ENCODE results near the gene HBP1. TPM values are rescaled to one million over a fixed set of nuclear protein-coding genes. Genes with fewer than 3 reads are reported as not detected.
A peak's percentile ranks its signal among the peaks of the same experiment; 100 is the strongest.
"Not testable (repeated sequence)": the region's sequence is repeated elsewhere in the genome, so short reads cannot be mapped to it uniquely, and the experiment has no call there.

Gene HBP1
- total RNA-seq, 1 donor from 2014 or later: 49.2 TPM

GRCh38 chr7:107152011-107152410 is 16.8 kb upstream of the HBP1 start:
- no peak for DNase-seq (ENCODE audit: low spot score)

DNA sequence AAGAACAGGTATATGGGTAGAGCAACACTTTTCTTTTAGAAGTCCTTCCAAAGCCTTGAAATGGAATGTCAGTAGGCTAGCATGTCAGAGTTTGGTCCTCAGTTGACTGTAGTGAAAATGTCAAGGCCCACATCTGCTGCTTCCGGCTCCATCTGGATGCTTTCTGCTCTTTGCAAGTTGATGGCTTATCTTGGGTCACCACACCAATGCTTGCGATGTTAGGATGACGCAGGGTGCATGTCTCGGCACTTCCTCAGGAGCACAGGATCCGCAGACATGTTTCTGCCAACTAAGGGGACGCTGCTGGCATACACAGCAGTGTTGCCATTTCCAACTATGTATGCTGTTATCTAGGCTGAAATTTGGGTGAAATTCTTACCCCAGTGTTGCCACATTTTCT is 14.0 kb upstream of the HBP1 start:
- DNase-seq (ENCODE audit: low spot score): no peak

DNA sequence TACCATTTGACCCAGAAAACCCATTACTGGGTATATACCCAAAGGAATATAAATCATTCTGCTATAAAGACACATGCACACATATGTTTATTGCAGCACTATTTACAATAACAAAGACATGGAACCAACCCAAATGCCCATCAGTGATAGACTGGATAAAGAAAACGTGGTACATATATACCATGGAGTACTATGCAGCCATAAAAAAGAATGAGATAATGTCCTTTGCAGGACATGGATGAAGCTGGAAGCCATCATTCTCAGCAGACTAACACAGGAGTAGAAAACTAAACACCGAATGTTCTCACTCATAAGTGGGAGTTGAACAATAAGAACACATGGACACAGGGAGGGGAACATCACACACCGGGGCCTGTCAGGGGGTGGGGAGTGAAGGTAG is 13.1 kb upstream of the HBP1 start:
- not testable (repeated sequence) for DNase-seq (ENCODE audit: low spot score)

GRCh38 chr7:107157091-107157490 is 11.7 kb upstream of the HBP1 start:
- DNase-seq (ENCODE audit: low spot score): no peak

- no peak for DNase-seq (ENCODE audit: low spot score)
Observed at GRCh38 chr7:107158028-107158427, 10.8 kb upstream of the HBP1 start.

DNA sequence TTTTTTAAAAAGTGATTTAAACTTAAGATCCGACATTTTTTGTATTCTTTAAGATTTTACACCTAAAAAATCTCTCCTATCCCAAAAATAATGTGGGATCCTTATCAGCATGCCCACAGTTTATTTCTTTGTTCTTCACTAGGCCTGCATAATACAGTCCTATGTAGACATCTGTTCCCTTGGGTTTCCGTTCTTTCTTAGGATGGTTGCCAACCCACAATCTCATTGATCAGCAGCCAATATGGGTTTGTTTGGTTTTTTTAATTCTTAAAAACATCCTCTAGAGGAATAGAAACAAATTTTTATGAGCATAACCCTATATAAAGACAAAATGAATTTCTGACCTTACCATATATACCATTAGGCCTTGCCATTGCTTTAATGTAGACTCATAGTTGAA is 8.4 kb upstream of the HBP1 start:
- DNase-seq (ENCODE audit: low spot score): no peak

DNA sequence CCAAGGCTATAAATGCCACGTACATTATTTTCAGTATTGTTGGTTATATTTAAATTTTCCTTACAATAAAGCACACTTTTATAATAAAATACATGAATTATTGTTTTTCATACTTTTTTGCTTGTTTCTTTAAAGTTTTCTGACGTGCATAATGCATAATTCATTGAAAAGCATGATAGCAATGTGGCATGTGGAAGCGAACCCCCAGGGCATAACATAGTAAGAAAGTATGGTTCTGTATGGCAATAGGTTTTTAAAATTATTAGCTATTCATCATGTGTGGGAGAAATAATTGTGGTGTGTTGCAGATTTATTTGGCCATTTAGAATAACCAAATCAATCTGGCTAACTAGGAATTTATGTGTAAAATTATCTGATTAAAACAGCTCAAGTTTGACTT is 7.4 kb upstream of the HBP1 start:
- no peak for DNase-seq (ENCODE audit: low spot score)

GRCh38 chr7:107162475-107162874 is 6.3 kb upstream of the HBP1 start:
- no peak for DNase-seq (ENCODE audit: low spot score)

DNA sequence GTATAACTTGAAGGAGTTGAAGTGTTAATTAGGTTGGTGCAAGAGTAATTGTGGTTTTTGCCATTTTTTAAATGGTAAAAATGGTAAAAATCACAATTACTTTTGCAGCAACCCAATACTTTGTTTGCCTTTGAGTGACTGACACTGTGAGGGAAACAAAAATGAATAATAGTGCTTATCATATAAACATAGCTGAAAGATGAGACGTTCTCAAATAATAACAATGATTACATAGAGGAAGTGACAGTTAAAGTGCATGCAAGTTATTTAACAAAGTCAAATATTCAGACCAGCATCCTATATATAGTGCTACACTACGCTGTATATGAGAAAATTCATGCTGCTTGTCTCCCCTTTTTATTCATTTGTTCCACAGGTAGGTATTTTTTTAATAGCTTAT is 4.7 kb upstream of the HBP1 start:
- DNase-seq (ENCODE audit: low spot score): no peak

DNA sequence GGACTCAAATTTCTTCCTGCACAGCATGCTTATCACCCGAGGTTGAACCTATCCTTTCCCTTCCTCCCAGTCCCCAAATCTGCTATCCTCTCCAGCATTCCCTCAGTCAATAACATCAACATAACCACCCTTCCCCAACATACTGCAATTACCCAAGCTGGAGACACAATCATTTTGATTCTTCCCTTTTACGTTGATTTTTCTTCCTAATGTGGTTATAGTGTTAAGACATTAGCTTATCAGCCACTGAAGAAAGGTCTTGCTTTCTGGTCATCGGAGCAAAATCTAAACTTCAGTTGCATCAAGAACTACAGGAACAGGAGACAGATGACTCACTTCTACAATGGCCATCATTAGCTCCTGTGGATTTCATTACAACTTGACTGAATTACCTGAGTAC is 3.5 kb upstream of the HBP1 start:
- DNase-seq (ENCODE audit: low spot score): no peak

DNA sequence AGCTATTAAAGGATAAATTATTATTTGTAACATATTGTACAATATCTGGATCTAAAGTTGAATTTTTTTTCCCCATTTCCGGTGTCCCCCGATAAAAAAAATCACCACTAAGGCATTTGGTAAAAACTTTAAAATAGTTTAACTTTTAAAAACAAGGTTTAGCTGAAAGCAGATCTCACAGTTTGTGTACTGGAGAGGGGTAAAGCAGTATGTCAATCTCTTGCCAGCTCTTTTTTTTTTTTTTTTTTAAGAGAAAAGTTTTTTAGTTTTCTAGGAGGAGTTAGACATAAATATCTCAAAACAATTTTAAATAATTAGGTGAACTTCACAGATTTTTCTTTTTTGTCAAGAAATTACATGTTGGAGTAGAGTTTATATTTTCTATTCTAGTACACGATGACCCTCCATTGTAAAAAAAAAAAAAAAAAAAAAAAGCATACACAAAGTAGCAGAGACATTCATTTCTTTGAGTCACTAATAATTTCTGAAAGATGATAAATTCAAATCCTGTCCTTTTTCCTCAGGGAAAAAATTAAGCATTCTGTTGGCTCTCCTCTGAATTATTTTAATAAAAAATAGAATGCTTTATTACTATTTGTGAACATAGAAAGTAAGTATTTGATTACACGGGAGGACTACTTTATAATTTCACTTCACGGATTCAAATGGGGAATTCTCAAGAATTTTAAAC is 1.9 kb upstream of the HBP1 start:
- no peak for DNase-seq (ENCODE audit: low spot score)

DNA sequence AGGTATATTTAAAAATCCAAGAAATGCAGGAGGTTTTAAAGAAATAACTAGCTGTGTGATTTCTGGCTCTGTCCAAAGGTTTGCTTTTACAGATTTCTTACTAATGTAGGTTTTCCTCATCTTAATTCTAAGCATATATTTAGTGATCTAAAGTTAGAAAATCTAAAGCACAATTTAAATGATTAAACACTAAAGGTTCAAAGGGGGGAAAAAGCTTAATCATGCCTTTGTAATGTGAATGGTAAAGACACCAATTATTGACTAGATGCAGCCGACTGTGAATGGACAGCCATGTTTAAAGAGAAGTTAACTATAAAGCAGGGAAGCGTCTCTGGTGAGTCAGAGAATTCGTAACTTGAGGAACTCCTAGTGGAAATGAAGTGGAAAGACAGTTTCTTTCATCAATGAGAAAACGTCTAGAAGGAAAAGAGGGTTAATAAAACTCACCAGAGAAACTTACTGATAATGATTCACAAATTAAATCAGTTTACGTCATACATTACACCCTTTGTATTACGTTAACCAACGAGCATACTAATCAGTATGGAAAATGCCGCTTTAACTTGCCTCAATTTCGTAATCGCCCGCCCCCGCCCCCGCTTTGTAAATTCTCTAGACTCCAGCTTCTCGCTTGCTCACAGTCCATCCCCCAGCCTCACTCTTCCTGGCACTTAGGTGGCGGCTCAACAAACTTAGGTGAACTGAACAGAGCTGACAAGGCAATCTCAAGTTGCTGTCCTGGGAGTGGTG is 1.1 kb upstream of the HBP1 start:
- DNase-seq (ENCODE audit: low spot score): no peak

DNA sequence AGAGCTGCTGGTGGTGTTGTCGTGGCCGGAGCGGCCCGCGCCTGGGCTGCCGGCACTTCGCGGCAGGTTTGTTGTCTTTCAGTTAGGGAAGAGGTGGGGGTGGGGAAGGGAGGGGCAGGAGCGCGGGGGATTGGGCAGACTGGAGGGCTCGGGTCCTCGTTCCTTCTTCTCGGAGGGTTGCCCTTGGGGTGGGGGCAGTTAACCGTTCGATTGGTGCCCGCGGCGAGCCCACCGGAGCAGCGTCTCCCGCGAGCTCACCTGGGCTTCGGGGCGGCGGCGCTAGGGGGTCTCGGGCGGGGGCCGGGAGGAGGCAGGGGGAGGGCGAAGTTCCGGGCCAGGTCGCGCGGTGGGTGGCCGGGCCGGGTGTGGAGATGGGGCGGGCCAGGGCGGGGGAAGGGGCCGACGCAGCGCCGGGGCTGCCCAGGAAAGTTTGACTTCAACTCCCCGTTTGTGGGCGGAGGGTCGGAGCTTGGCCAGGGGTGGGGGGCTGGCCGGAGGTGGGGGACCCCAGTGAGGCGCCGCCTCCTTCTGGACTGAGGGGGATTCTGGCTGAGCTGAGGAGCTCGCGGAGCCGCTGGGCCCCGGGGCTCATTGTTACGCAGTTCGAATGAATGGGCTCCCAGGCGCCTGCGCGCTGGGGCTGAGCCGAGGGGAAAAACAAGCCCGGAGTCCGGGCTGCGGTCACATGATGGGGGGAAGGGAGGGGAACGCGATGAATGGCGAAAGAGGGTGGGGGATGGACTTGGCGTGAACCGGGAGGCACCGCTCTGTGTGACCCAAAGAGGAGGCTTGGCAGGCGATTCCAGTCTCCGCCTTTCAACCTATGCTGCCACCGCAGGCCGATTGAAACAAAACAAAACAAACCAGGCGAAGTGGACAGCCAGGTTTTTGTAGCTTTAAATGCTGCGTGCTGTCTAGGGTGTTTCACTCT is 582 bp downstream of the HBP1 start:
- peak; percentile 98 for DNase-seq (ENCODE audit: low spot score)

DNA sequence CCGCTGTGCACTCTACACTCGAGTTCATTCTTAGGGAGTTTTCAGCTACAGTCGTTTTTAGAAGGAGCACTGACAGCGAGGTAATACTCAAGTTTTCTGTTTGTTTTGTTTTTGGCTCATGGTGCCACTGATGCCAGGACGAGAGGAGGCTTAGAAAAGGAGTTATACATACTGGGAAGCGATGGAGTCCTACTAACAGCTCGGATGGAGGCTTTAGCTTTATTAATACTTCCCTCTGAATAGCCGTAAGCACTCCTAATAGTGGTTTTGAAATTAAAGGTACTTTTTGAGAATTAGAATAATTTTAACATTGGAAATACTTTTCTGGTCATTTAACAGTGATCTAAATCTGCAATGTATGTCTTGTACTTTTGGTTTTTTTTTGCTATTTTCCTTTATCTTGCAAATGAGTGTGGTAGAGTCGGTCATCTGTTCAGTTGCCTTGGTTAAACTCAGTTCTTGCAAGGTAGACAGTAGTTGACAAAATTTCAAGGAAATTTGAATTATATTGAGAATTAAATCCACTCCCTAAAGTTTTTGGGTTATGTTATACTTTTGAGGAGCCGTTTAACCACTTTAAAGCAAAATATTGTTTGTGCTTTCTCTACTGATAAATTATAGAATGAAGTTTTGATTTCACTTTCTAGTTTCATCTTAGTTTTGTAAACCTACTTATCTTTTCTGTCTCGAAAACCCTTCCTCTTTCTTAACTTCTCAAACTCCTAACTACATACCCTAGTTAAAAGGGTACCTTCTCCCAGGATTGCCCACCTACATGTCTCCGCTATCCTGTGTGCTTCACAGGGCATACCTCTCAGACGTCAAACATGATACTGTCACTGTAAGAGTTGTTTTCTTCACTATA is 1.5 kb downstream of the HBP1 start:
- DNase-seq (ENCODE audit: low spot score): no peak

DNA sequence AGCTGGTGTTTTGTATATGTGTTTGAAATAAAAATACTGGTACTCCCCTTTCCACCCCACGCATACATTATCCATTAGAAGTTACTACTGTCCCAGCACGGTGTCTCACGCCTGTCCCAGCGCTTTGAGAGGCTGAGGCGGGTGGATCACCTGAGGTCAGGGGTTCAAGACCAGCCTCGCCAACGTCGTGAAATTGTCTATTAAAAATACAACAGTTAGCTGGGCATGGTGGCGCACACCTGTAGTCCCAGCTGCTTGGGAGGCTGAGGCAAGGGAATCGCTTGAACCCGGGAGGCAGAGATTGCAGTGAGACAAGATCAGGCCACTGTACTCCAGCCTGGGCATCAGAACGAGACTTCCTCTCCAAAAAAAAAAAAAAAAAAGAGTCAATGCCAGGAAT is 2.7 kb downstream of the HBP1 start:
- no peak for DNase-seq (ENCODE audit: low spot score)

GRCh38 chr7:107172276-107173032 is 3.7 kb downstream of the HBP1 start:
- no peak for DNase-seq (ENCODE audit: low spot score)

GRCh38 chr7:107173191-107173590 is 4.4 kb downstream of the HBP1 start:
- DNase-seq (ENCODE audit: low spot score): no peak

GRCh38 chr7:107173691-107174406 is 5.0 kb downstream of the HBP1 start:
- DNase-seq (ENCODE audit: low spot score): no peak

DNA sequence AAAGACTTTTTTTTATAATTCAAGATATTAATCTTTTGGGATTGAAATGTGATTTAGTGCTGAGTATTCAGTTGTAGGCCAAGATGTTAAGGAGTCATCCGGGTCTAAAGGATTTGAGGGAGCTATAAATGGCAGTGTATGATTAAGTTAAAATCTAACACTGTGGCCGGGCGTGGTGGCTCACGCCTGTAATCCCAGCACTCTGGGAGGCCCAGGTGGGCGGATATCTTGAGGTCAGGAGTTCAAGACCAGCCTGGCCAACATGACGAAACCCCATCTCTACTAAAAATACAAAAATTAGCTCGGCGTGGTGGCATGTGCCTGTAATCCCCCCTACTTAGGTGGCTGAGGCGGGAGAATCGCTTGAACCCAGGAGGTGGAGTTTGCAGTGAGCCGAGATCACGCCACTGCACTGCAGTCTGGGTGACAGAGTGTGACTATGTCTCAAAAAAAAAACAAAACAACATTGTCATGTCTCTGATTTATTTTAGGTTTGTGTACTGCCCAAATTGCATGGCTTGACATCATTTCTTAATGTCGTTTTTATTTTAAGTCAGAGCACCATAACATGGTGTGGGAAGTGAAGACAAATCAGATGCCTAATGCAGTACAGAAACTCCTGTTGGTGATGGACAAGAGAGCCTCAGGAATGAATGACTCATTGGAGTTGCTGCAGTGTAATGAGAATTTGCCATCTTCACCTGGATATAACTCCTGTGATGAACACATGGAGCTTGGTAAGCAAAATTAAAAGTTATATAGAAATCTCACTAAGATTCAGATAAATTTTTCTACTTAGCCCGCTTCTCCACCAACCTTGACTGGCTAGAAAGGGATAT is 10.7 kb downstream of the HBP1 start:
- no peak for DNase-seq (ENCODE audit: low spot score)
